NB4 (cell line): Measurements from ENCODE around the gene TGFB3.

ENCODE experiments used
- MYC ChIP-seq: IDR thresholded peaks from 2 replicates; pipeline ENCODE4 v1.6.1; 2011; ENCODE audit warnings: low read depth, low read length
- POLR2A ChIP-seq: IDR thresholded peaks from 2 replicates; pipeline ENCODE4 v1.6.1; 2011; ENCODE audit warnings: mild to moderate bottlenecking; ENCODE audit not compliant: insufficient read length; ENCODE audit errors: extremely low read depth
- TF ChIP-seq, protein P1 (sequence below): IDR thresholded peaks from one replicate; pipeline ENCODE4 v1.5.1; 2012; ENCODE audit warnings: low read depth, low read length
- TF ChIP-seq, protein P2 (sequence below): IDR thresholded peaks from 2 replicates; pipeline ENCODE4 v1.6.1; 2011; ENCODE audit warnings: low read depth, low read length

DNA sequence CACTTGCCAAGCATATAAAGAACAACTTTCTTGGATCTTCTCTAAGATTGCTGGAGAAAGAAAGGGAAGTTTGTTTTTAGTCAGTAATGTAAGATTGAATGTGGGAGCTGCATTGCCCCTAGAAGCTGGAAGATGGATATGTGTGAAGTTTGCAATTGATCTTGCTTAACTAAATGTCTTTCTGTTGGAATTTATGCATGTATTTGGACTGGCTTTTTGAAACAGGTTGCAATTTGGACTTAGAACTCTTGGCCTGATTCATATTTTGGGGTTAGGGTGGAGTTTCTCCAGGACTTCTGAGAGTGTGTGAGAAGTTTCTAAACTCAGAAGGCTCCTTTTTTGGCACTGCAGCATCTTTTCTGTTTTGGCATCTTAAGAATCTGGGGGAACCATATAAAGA is 30.1 kb upstream of the TGFB3 start:
- TF ChIP-seq, protein P1, sequence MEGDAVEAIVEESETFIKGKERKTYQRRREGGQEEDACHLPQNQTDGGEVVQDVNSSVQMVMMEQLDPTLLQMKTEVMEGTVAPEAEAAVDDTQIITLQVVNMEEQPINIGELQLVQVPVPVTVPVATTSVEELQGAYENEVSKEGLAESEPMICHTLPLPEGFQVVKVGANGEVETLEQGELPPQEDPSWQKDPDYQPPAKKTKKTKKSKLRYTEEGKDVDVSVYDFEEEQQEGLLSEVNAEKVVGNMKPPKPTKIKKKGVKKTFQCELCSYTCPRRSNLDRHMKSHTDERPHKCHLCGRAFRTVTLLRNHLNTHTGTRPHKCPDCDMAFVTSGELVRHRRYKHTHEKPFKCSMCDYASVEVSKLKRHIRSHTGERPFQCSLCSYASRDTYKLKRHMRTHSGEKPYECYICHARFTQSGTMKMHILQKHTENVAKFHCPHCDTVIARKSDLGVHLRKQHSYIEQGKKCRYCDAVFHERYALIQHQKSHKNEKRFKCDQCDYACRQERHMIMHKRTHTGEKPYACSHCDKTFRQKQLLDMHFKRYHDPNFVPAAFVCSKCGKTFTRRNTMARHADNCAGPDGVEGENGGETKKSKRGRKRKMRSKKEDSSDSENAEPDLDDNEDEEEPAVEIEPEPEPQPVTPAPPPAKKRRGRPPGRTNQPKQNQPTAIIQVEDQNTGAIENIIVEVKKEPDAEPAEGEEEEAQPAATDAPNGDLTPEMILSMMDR, result no peak
- no peak for TF ChIP-seq POLR2A
- TF ChIP-seq, protein P2, sequence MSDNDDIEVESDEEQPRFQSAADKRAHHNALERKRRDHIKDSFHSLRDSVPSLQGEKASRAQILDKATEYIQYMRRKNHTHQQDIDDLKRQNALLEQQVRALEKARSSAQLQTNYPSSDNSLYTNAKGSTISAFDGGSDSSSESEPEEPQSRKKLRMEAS, result no peak
- no peak for TF ChIP-seq MYC
